Caco-2 (cell line): Measurements from ENCODE around the gene STX1A. TPM values are rescaled to one million over a fixed set of nuclear protein-coding genes. Genes with fewer than 3 reads are reported as not detected.

ENCODE experiments used
- BruUV-seq: library from RNA; stranded (reverse); fragments of 400-500 nt; replicated peaks from 2 replicates; lab custom pipeline; 2021; lab: Mats Ljungman, UMichigan
- CTCF ChIA-PET: fragments of 300-600 bp; sonication (Branson Sonifier 250); formaldehyde crosslinking; loops from one replicate; lab custom pipeline; 2022; ENCODE audit warnings: antibody characterized with exemption; lab: Charles Lee
- POLR2A ChIA-PET: fragments of 300-600 bp; sonication (Branson Sonifier 250); formaldehyde crosslinking; loops from one replicate; lab custom pipeline; 2022; ENCODE audit warnings: antibody characterized with exemption; lab: Charles Lee
- DNase-seq, 2 experiments: peaks; one replicate each; pipeline versions ENCODE4 v3.0.0 to v3.0.0-alpha.2; 2020 to 2022
- H3K27me3 ChIP-seq: replicated peaks from 2 replicates; pipeline ENCODE4 v1.6.0; 2011; ENCODE audit warnings: low read length; ENCODE audit not compliant: control insufficient read depth, insufficient read depth
- H3K36me3 ChIP-seq: 2 replicates; pipeline ENCODE4 v1.5.1; 2011; ENCODE audit warnings: low read length; ENCODE audit not compliant: control insufficient read depth, insufficient read depth
- H3K4me1 ChIP-seq: fragments of 250-450 bp; sonication (Bioruptor Pico); 2 replicates; pipeline ENCODE4 v1.5.1; 2020; ENCODE audit warnings: mild to moderate bottlenecking
- H3K4me3 ChIP-seq: 2 replicates; pipeline ENCODE4 v1.5.1; 2011; ENCODE audit warnings: low read depth, mild to moderate bottlenecking, control low read depth, low read length
- H3K9me3 ChIP-seq: fragments of 250-450 bp; sonication (Bioruptor Pico); 2 replicates; pipeline ENCODE4 v1.5.1; 2020; ENCODE audit warnings: mild to moderate bottlenecking, moderate library complexity
- H3K27ac Mint-ChIP-seq: one replicate; pipeline ENCODE4 v1.8.0; 2022; ENCODE audit warnings: mixed read lengths; ENCODE audit not compliant: unreplicated experiment
- H3K27me3 Mint-ChIP-seq: one replicate; pipeline ENCODE4 v1.8.0; 2022; ENCODE audit warnings: mixed read lengths; ENCODE audit not compliant: insufficient read depth, unreplicated experiment
- H3K36me3 Mint-ChIP-seq: one replicate; pipeline ENCODE4 v1.8.0; 2022; ENCODE audit warnings: mild to moderate bottlenecking, mixed read lengths; ENCODE audit not compliant: insufficient read depth, unreplicated experiment
- H3K4me1 Mint-ChIP-seq: one replicate; pipeline ENCODE4 v1.8.0; 2022; ENCODE audit warnings: low read depth, mixed read lengths; ENCODE audit not compliant: unreplicated experiment
- H3K4me3 Mint-ChIP-seq: one replicate; pipeline ENCODE4 v1.8.0; 2022; ENCODE audit warnings: mild to moderate bottlenecking, moderate library complexity, mixed read lengths; ENCODE audit not compliant: unreplicated experiment
- H3K9me3 Mint-ChIP-seq: one replicate; pipeline ENCODE4 v1.8.0; 2022; ENCODE audit warnings: mixed read lengths; ENCODE audit not compliant: unreplicated experiment
- CTCF ChIP-seq, 2 experiments: fragments of 200-600 bp in 1 of 2; IDR thresholded peaks; 1 replicate in 1 of 2; 2 replicates in 1 of 2; pipeline versions ENCODE4 v1.5.1 to v1.8.0; 2011 to 2022; ENCODE audit warnings: antibody characterized with exemption in 1 of 2, control low read depth in 1 of 2, inconsistent platforms in 1 of 2, low read depth in 1 of 2, low read length in 1 of 2, mild to moderate bottlenecking in 1 of 2, moderate library complexity in 1 of 2; ENCODE audit not compliant: insufficient read depth in 1 of 2, severe bottlenecking in 1 of 2, unreplicated experiment in 1 of 2
- intact Hi-C: fragments of 100-400 bp; cut with micrococcal nuclease; formaldehyde crosslinking; loops from one replicate; pipeline ENCODE4 v1.10.0; 2022; ENCODE audit not compliant: unreplicated experiment
- total RNA-seq: library from RNA; stranded (reverse); gene quantifications from 2 replicates; pipeline ENCODE4 v1.2.3, GENCODE V29; 2022

The STX1A gene
- total RNA-seq, 1 experiment from 2014 or later = 28.6 TPM

- Histone ChIP-seq H3K27me3 (no peaks in the 10 kb centered on the region), H3K4me1 (peaks cover 12% of the 10 kb centered on the region), H3K9me3 (no peaks in the 10 kb centered on the region), H3K36me3 (peaks cover 1% of the 10 kb centered on the region; the same call in 1 of the 2 replicates), H3K4me3 (no peak overlapping the region)
- TF ChIP-seq CTCF (IDR thresholded peaks at IDR 0.05; ENCODE audit: insufficient read depth in 1 of 2, low read depth in 1 of 2, low read length in 1 of 2, severe bottlenecking in 1 of 2, unreplicated experiment in 1 of 2) = no peak
- Mint-ChIP-seq H3K9me3 (no peaks in the 10 kb centered on the region), H3K27ac (no peak overlapping the region), H3K4me1 (no peaks in the 10 kb centered on the region), H3K4me3 (no peak overlapping the region), H3K36me3 (peaks cover 76% of the 10 kb centered on the region), H3K27me3 (no peaks in the 10 kb centered on the region)
- ChIA-PET POLR2A (no interaction called here), CTCF (interaction anchor here (0.5 to 2.6 kb wide), 5 partner anchors 13 to 96 kb away, joined by 3 to 9 read pairs (median 4); no protein-coding TSS in a partner anchor)
- DNase-seq = no peak
- intact Hi-C loops = no loop called here
- BruUV-seq = no TSS peak
Observed at GRCh38 chr7:73702665-73703064, 16.8 kb downstream of the STX1A start.

GRCh38 chr7:73702226-73702625 lies 17.2 kb downstream of the STX1A start:
- no peaks in the 10 kb centered on the region for H3K27me3 Mint-ChIP-seq
- TF ChIP-seq CTCF (IDR thresholded peaks at IDR 0.05; ENCODE audit: insufficient read depth in 1 of 2, low read depth in 1 of 2, low read length in 1 of 2, severe bottlenecking in 1 of 2, unreplicated experiment in 1 of 2) = no peak
- H3K36me3 Mint-ChIP-seq = peaks cover 78% of the 10 kb centered on the region
- H3K9me3 Mint-ChIP-seq = no peaks in the 10 kb centered on the region
- BruUV-seq = no TSS peak
- DNase-seq = no peak
- H3K4me1 Mint-ChIP-seq = no peaks in the 10 kb centered on the region
- Histone ChIP-seq H3K4me3 (no peak overlapping the region), H3K36me3 (peaks cover 1% of the 10 kb centered on the region; the same call in 1 of the 2 replicates), H3K27me3 (no peaks in the 10 kb centered on the region), H3K4me1 (peaks cover 12% of the 10 kb centered on the region), H3K9me3 (no peaks in the 10 kb centered on the region)
- H3K27ac Mint-ChIP-seq = peak overlapping the region; percentile 52
- no peak overlapping the region for H3K4me3 Mint-ChIP-seq
- POLR2A ChIA-PET = interaction anchor here (0.6 kb wide), 1 partner anchor 136 kb away, joined by 3 read pairs; no protein-coding TSS in a partner anchor
- intact Hi-C loops = no loop called here
- CTCF ChIA-PET = interaction anchor here (0.5 to 2.6 kb wide), 4 partner anchors 13 to 95 kb away, joined by 3 to 9 read pairs (median 4); no protein-coding TSS in a partner anchor

- ChIA-PET CTCF (interaction anchor here (1.3 to 2.6 kb wide), 4 partner anchors 14 to 95 kb away, joined by 3 to 9 read pairs (median 6); no protein-coding TSS in a partner anchor), POLR2A (interaction anchor here (0.5 to 0.6 kb wide), 2 partner anchors 43 to 135 kb away, joined by 3 to 5 read pairs; no protein-coding TSS in a partner anchor)
- no peaks in the 10 kb centered on the region for H3K27me3 Mint-ChIP-seq
- H3K36me3 Mint-ChIP-seq = peaks cover 80% of the 10 kb centered on the region
- H3K9me3 Mint-ChIP-seq = no peaks in the 10 kb centered on the region
- H3K4me1 ChIP-seq = peaks cover 12% of the 10 kb centered on the region
- H3K36me3 ChIP-seq = peaks cover 3% of the 10 kb centered on the region; the same call in 1 of the 2 replicates
- TF ChIP-seq CTCF (IDR thresholded peaks at IDR 0.05; ENCODE audit: insufficient read depth in 1 of 2, low read depth in 1 of 2, low read length in 1 of 2, severe bottlenecking in 1 of 2, unreplicated experiment in 1 of 2) = peak; percentile 62 to 79
- no peaks in the 10 kb centered on the region for H3K4me1 Mint-ChIP-seq
- DNase-seq = peak; percentile 77 to 78
- no TSS peak for BruUV-seq
- intact Hi-C loops = loop anchor here (1.0 kb wide), 2 partner anchors 14 to 24 kb away; no protein-coding TSS in a partner anchor
- H3K4me3 Mint-ChIP-seq = no peak overlapping the region
- no peaks in the 10 kb centered on the region for H3K27me3 ChIP-seq
- no peak overlapping the region for H3K4me3 ChIP-seq
- no peaks in the 10 kb centered on the region for H3K9me3 ChIP-seq
- H3K27ac Mint-ChIP-seq = no peak overlapping the region
Observed at GRCh38 chr7:73701357-73701995, 18.0 kb downstream of the STX1A start.
